AG09309 (cell line): ENCODE data around the gene MAML2.

Source experiments
- DNase-seq: peaks from one replicate; pipeline ENCODE4 v3.0.0-alpha.2; 2010; ENCODE audit warnings: low read depth
- H3K4me3 ChIP-seq: 2 replicates; pipeline ENCODE4 v1.5.1; 2011; ENCODE audit warnings: mild to moderate bottlenecking, low read depth, low read length, moderate library complexity; ENCODE audit not compliant: control insufficient read depth
- TF ChIP-seq, protein P1 (sequence below): IDR thresholded peaks from 2 replicates; pipeline ENCODE4 v1.5.1; 2011; ENCODE audit warnings: mild to moderate bottlenecking, low read depth, low read length, inconsistent platforms; ENCODE audit not compliant: insufficient read depth, control insufficient read depth; ENCODE audit errors: missing control alignments

MAML2 gene

DNA sequence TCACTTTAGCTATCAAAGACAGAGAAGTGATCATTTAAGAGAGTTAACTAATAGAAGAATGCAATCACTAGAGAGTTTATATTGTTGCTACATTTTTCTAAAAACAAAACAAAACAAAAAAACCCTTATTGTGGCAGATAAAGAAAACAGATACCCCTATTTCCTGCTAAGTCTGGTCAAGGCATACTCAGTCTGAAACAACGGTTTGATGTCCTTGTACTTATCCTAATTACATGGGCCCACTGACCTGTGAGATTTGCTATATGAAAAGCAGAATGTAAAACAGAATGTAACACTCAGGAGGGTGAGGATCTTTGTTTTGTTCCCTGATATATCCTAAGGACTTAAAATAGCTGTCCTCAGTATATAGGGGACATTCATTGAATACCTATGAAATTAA, 24.6 kb downstream of the MAML2 start:
- H3K4me3 ChIP-seq, result no peak overlapping the region
- TF ChIP-seq, protein P1, sequence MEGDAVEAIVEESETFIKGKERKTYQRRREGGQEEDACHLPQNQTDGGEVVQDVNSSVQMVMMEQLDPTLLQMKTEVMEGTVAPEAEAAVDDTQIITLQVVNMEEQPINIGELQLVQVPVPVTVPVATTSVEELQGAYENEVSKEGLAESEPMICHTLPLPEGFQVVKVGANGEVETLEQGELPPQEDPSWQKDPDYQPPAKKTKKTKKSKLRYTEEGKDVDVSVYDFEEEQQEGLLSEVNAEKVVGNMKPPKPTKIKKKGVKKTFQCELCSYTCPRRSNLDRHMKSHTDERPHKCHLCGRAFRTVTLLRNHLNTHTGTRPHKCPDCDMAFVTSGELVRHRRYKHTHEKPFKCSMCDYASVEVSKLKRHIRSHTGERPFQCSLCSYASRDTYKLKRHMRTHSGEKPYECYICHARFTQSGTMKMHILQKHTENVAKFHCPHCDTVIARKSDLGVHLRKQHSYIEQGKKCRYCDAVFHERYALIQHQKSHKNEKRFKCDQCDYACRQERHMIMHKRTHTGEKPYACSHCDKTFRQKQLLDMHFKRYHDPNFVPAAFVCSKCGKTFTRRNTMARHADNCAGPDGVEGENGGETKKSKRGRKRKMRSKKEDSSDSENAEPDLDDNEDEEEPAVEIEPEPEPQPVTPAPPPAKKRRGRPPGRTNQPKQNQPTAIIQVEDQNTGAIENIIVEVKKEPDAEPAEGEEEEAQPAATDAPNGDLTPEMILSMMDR, result no peak
- no peak for DNase-seq

DNA sequence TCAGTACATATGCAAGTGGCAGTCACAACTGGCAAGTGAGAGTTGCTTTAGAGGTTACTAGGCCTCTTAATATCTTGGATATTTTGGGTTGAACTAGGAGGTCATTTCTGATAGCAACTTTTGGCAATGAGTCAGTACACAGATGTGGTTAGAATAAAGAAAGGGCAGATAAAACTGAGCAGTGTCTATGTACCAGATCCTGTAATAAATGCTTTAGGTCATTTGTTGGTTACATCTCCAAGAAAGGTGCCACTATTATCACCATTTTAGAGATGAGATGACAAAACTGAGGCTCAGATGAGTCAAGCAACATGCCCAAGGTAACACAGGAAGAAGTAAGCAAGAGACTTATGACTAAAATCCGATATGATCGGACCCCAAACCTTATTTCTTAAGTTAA, 25.0 kb downstream of the MAML2 start:
- TF ChIP-seq, protein P1, result no peak
- no peak for DNase-seq
- no peak overlapping the region for H3K4me3 ChIP-seq

DNA sequence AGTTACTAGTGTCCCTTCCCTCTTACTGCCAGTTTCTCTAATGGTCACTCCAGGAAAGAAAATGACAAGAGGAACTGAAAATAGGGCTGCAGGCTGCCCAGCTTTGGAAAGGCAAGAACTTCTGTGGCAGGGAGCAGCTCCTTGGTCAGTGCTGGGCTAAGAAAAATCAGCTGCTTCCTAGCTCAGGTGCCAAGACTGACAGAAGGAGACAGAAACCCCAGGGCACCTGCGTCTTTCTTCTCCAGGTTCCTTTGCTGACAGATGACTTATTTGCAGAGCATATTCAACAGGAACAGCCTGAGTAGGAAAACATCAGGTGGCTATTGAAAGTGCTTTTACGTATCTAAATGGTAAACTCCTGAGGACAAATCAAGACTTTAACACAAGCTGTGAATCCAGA, 25.4 kb downstream of the MAML2 start:
- DNase-seq, result no peak
- H3K4me3 ChIP-seq, result no peak overlapping the region
- TF ChIP-seq, protein P1, result no peak

- no peak overlapping the region for H3K4me3 ChIP-seq
- TF ChIP-seq, protein P1, result no peak
- DNase-seq, result no peak
Measured at GRCh38 chr11:96316869-96317268, 26.1 kb downstream of the MAML2 start.

DNA sequence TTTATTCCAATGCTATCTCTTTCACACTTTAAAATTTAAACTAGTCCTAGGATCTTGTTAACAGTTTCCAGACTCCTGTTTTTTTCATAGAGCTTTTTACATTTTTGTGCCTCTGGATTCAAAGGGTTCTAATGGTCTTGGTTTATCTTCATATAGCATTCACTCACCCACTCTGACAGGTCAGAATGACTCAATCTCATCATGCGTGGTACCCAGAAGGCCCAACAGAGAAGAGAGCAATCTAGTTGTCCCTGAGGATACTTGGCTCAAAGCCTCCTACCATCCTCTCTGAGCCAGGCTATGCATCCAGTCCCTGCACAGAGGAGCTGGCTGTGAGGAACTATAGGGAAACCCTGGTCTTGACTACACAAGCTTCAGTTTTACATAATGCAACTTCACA, 27.5 kb downstream of the MAML2 start:
- no peak for DNase-seq
- TF ChIP-seq, protein P1, result no peak
- H3K4me3 ChIP-seq, result no peak overlapping the region

DNA sequence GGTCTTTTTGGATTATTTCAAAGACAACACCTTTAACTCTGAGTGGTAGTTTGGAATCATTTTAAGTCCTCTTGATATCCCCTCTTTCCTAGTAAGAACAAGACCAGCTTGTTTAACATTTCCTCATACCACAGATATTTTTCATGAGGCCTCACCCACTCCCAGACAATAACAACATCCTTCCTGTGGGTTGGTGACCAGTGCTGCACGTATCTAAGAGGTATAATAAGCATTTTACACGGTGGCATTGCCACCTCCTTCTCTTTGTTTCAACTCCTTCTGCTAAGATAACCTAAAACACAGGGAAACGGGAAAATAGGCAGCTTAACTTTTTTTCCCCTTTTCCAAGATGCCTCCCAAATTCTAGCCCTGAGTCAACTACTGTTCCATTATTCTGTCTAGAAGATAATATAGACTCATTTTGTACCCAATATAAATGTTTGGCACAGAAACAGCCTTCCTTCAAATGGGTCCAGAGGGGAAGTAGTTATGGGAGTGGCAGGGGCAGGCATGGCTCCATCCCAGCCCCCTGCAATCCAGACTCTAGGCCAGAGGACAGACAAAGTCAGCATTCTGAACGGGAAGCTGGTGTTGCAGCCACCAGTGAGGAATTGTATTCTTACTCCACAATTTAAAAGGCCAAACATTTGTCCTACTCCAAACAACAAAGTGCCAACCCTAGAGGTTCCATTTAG, 28.5 kb downstream of the MAML2 start:
- H3K4me3 ChIP-seq, result no peak overlapping the region
- no peak for DNase-seq
- TF ChIP-seq, protein P1, result no peak
